Activated CD8-positive, alpha-beta memory T cell treated with anti-CD3 and anti-CD28 coated beads for 36 hours (primary cell): Measurements from ENCODE around the gene ZBBX. TPM values are rescaled to one million over a fixed set of nuclear protein-coding genes. Genes with fewer than 3 reads are reported as not detected.
"Not testable (repeated sequence)": the region's sequence is repeated elsewhere in the genome, so short reads cannot be mapped to it uniquely, and the experiment has no call there.

Experiments used
- CTCF ChIA-PET: fragments of 350-600 bp; sonication (Branson Sonifier 250); formaldehyde crosslinking; loops from one replicate; lab custom pipeline; 2021; ENCODE audit warnings: antibody characterized with exemption; lab: Charles Lee
- POLR2A ChIA-PET: fragments of 350-600 bp; sonication (Branson Sonifier 250); formaldehyde crosslinking; loops from one replicate; lab custom pipeline; 2021; ENCODE audit warnings: antibody characterized with exemption; lab: Charles Lee
- total RNA-seq, 2 experiments: library from RNA; stranded (reverse); gene quantifications; one replicate each; pipeline ENCODE4 v1.2.3, GENCODE V29; 2021

The ZBBX gene
- not detected for total RNA-seq

- ChIA-PET POLR2A (no interaction called here), CTCF (interaction anchor here (0.9 to 2.1 kb wide), 2 partner anchors 303 to 501 kb away, joined by 4 to 13 read pairs; no protein-coding TSS in a partner anchor)
Measured at GRCh38 chr3:167380004-167380689, at the start of gene ZBBX. Gene ZBBX (minus strand): TSS chr3:167380297. CDS start chr3:167372901, 7,396 bp downstream.

GRCh38 chr3:167426962-167427361 lies 46.9 kb upstream of the ZBBX start:
- CTCF ChIA-PET, result not testable (repeated sequence)

GRCh38 chr3:167422396-167422795 lies 42.3 kb upstream of the ZBBX start:
- CTCF ChIA-PET, POLR2A ChIA-PET: not testable (repeated sequence)

More at GRCh38 chr3:167426962-167427361, 46.9 kb upstream of the ZBBX start:
- POLR2A ChIA-PET, result not testable (repeated sequence)

- CTCF ChIA-PET, result interaction anchor here (1.4 kb wide), 1 partner anchor 16 kb away, joined by 4 read pairs; no protein-coding TSS in a partner anchor
- POLR2A ChIA-PET, result no interaction called here
Measured at GRCh38 chr3:167409611-167410010, 29.5 kb upstream of the ZBBX start.

GRCh38 chr3:167406876-167407492 lies 26.9 kb upstream of the ZBBX start:
- CTCF ChIA-PET, result no interaction called here
- POLR2A ChIA-PET, result no interaction called here

- ChIA-PET POLR2A (no interaction called here), CTCF (no interaction called here)
Measured at GRCh38 chr3:167397826-167398225, 17.7 kb upstream of the ZBBX start.

- CTCF ChIA-PET, result no interaction called here
- POLR2A ChIA-PET, result no interaction called here
Measured at GRCh38 chr3:167396075-167396474, 16.0 kb upstream of the ZBBX start.

GRCh38 chr3:167394003-167394402 lies 13.9 kb upstream of the ZBBX start:
- CTCF ChIA-PET, result no interaction called here
- POLR2A ChIA-PET, result no interaction called here

GRCh38 chr3:167382155-167382554 lies 2.1 kb upstream of the ZBBX start:
- ChIA-PET POLR2A (no interaction called here), CTCF (no interaction called here)

GRCh38 chr3:167375478-167375877 lies 4.6 kb downstream of the ZBBX start:
- POLR2A ChIA-PET, result no interaction called here
- CTCF ChIA-PET, result no interaction called here

- ChIA-PET CTCF (no interaction called here), POLR2A (no interaction called here)
Measured at GRCh38 chr3:167372138-167372537, 8.0 kb downstream of the ZBBX start.

GRCh38 chr3:167361948-167362347 lies 18.1 kb downstream of the ZBBX start:
- ChIA-PET CTCF (no interaction called here), POLR2A (no interaction called here)

- ChIA-PET CTCF (no interaction called here), POLR2A (no interaction called here)
Measured at GRCh38 chr3:167361306-167361705, 18.8 kb downstream of the ZBBX start.

- ChIA-PET POLR2A (no interaction called here), CTCF (no interaction called here)
Measured at GRCh38 chr3:167355446-167355845, 24.7 kb downstream of the ZBBX start.

- ChIA-PET CTCF (no interaction called here), POLR2A (no interaction called here)
Measured at GRCh38 chr3:167354751-167355150, 25.3 kb downstream of the ZBBX start.

- ChIA-PET POLR2A (no interaction called here), CTCF (no interaction called here)
Measured at GRCh38 chr3:167350245-167350862, 29.7 kb downstream of the ZBBX start.

GRCh38 chr3:167346171-167346570 lies 33.9 kb downstream of the ZBBX start:
- ChIA-PET POLR2A (no interaction called here), CTCF (no interaction called here)

GRCh38 chr3:167330993-167331785 lies 48.9 kb downstream of the ZBBX start:
- CTCF ChIA-PET, result no interaction called here

GRCh38 chr3:167323572-167323971 lies 56.5 kb downstream of the ZBBX start:
- CTCF ChIA-PET, result no interaction called here
- POLR2A ChIA-PET, result no interaction called here

More at GRCh38 chr3:167330993-167331785, 48.9 kb downstream of the ZBBX start:
- POLR2A ChIA-PET, result no interaction called here
